SK-N-SH treated with all-trans-retinoic acid at 6 μM for 48 hours (cell line): ENCODE data around the gene C1QTNF9.

Source experiments
- ATAC-seq: fragments of 200-7000 bp; cut with Tn5 transposase; 3 replicates; pipeline ENCODE4 v1.9.1; 2020; ENCODE audit warnings: mild to moderate bottlenecking, moderate library complexity
- ARNTL ChIP-seq: fragments of 450-650 bp; formaldehyde crosslinking; IDR thresholded peaks from 2 replicates; pipeline ENCODE4 v1.5.0; 2020; ENCODE audit warnings: low read depth, mild to moderate bottlenecking, moderate library complexity, borderline replicate concordance
- BACH2 ChIP-seq: fragments of 250-450 bp; sonication (Bioruptor Pico); IDR thresholded peaks from 2 replicates; pipeline ENCODE4 v1.9.0; 2021; ENCODE audit warnings: mild to moderate bottlenecking, borderline replicate concordance
- CSDC2 ChIP-seq: fragments of 250-450 bp; sonication (Bioruptor Pico); IDR thresholded peaks from 2 replicates; pipeline ENCODE4 v1.5.0; 2020; ENCODE audit warnings: mild to moderate bottlenecking, moderate library complexity
- CSRNP3 ChIP-seq: fragments of 250-450 bp; sonication (Bioruptor Pico); IDR thresholded peaks from 2 replicates; pipeline ENCODE4 v1.5.1; 2021; ENCODE audit warnings: mild to moderate bottlenecking, moderate library complexity
- ESRRG ChIP-seq: fragments of 250-450 bp; sonication (Bioruptor Pico); IDR thresholded peaks from 2 replicates; pipeline ENCODE4 v1.6.1; 2021; ENCODE audit warnings: mild to moderate bottlenecking
- GLIS3 ChIP-seq: fragments of 250-450 bp; sonication (Bioruptor Pico); IDR thresholded peaks from 2 replicates; pipeline ENCODE4 v1.5.0; 2020; ENCODE audit warnings: mild to moderate bottlenecking, moderate library complexity
- OSR1 ChIP-seq: fragments of 250-450 bp; sonication (Bioruptor Pico); IDR thresholded peaks from 2 replicates; pipeline ENCODE4 v1.8.0; 2022; ENCODE audit warnings: moderate library complexity, mild to moderate bottlenecking, inconsistent platforms
- PATZ1 ChIP-seq: fragments of 250-450 bp; sonication (Bioruptor Pico); IDR thresholded peaks from 2 replicates; pipeline ENCODE4 v1.8.0; 2020; ENCODE audit warnings: mild to moderate bottlenecking, moderate library complexity, borderline replicate concordance
- POU6F1 ChIP-seq: fragments of 250-450 bp; sonication (Bioruptor Pico); IDR thresholded peaks from 2 replicates; pipeline ENCODE4 v1.8.0; 2021; ENCODE audit warnings: low read depth, mild to moderate bottlenecking, moderate library complexity, borderline replicate concordance
- PPARA ChIP-seq: fragments of 250-450 bp; sonication (Bioruptor Pico); IDR thresholded peaks from 2 replicates; pipeline ENCODE4 v1.5.0; 2020; ENCODE audit warnings: mild to moderate bottlenecking, borderline replicate concordance
- RARB ChIP-seq: fragments of 250-450 bp; sonication (Bioruptor Pico); IDR thresholded peaks from 2 replicates; pipeline ENCODE4 v1.8.0; 2021; ENCODE audit warnings: mild to moderate bottlenecking, moderate library complexity
- SNAI2 ChIP-seq: fragments of 250-450 bp; sonication (Bioruptor Pico); IDR thresholded peaks from 2 replicates; pipeline ENCODE4 v1.5.0; 2020; ENCODE audit warnings: mild to moderate bottlenecking, moderate library complexity
- TCF4 ChIP-seq: fragments of 250-450 bp; sonication (Bioruptor Pico); IDR thresholded peaks from 2 replicates; pipeline ENCODE4 v1.8.0; 2021; ENCODE audit warnings: mild to moderate bottlenecking, moderate library complexity, borderline replicate concordance
- TOX ChIP-seq: fragments of 250-450 bp; sonication (Bioruptor Pico); IDR thresholded peaks from 2 replicates; pipeline ENCODE4 v1.8.0; 2021; ENCODE audit warnings: mild to moderate bottlenecking, moderate library complexity, borderline replicate concordance
- TSHZ2 ChIP-seq: fragments of 250-450 bp; sonication (Bioruptor Pico); IDR thresholded peaks from 2 replicates; pipeline ENCODE4 v1.5.0; 2020; ENCODE audit warnings: mild to moderate bottlenecking, moderate library complexity
- ZC3H10 ChIP-seq: fragments of 250-450 bp; sonication (Bioruptor Pico); IDR thresholded peaks from 2 replicates; pipeline ENCODE4 v1.5.1; 2021; ENCODE audit warnings: mild to moderate bottlenecking, moderate library complexity
- ZFP3 ChIP-seq: fragments of 250-450 bp; sonication (Bioruptor Pico); IDR thresholded peaks from 2 replicates; pipeline ENCODE4 v1.5.0; 2020; ENCODE audit warnings: mild to moderate bottlenecking, moderate library complexity
- ZFP30 ChIP-seq: fragments of 450-650 bp; formaldehyde crosslinking; IDR thresholded peaks from 2 replicates; pipeline ENCODE4 v1.5.0; 2022; ENCODE audit warnings: mild to moderate bottlenecking, moderate library complexity
- ZNF565 ChIP-seq: fragments of 450-650 bp; formaldehyde crosslinking; conservative IDR thresholded peaks from 2 replicates; pipeline ENCODE4 v1.5.0; 2020; ENCODE audit warnings: low read depth, mild to moderate bottlenecking, moderate library complexity
- ZNF70 ChIP-seq: fragments of 450-650 bp; formaldehyde crosslinking; IDR thresholded peaks from 2 replicates; pipeline ENCODE4 v1.5.0; 2020; ENCODE audit warnings: mild to moderate bottlenecking, moderate library complexity
- ZNF8 ChIP-seq: fragments of 450-650 bp; formaldehyde crosslinking; IDR thresholded peaks from 2 replicates; pipeline ENCODE4 v1.5.0; 2020; ENCODE audit warnings: mild to moderate bottlenecking, moderate library complexity

C1QTNF9 gene

GRCh38 chr13:24274452-24275021, 34.8 kb upstream of the C1QTNF9 start:
- ATAC-seq: no peak
- TF ChIP-seq BACH2 (CRISPR knock-in tag): no peak
- no peak for TF ChIP-seq OSR1 (CRISPR knock-in tag)
- no peak for TF ChIP-seq ZC3H10 (CRISPR knock-in tag)
- TF ChIP-seq GLIS3 (CRISPR knock-in tag): no peak

- no peak for TF ChIP-seq TOX (CRISPR knock-in tag)
- no peak for TF ChIP-seq ZNF70 (CRISPR knock-in tag)
- no peak for TF ChIP-seq OSR1 (CRISPR knock-in tag)
- ATAC-seq: no peak
Measured at GRCh38 chr13:24275041-24275440, 34.3 kb upstream of the C1QTNF9 start.

GRCh38 chr13:24276306-24276705, 33.1 kb upstream of the C1QTNF9 start:
- no peak for ATAC-seq
- no peak for TF ChIP-seq PPARA
- TF ChIP-seq ZFP30 (CRISPR knock-in tag): no peak
- TF ChIP-seq GLIS3 (CRISPR knock-in tag): no peak
- no peak for TF ChIP-seq ARNTL
- TF ChIP-seq CSRNP3 (CRISPR knock-in tag): no peak
- TF ChIP-seq ZC3H10 (CRISPR knock-in tag): no peak
- no peak for TF ChIP-seq POU6F1 (CRISPR knock-in tag)
- TF ChIP-seq PATZ1 (CRISPR knock-in tag): no peak
- no peak for TF ChIP-seq ZFP3 (CRISPR knock-in tag)
- TF ChIP-seq OSR1 (CRISPR knock-in tag): no peak
- TF ChIP-seq ZNF8 (CRISPR knock-in tag): no peak
- TF ChIP-seq TOX (CRISPR knock-in tag): no peak
- no peak for TF ChIP-seq CSDC2 (CRISPR knock-in tag)
- TF ChIP-seq TSHZ2: no peak

- no peak for ATAC-seq
- TF ChIP-seq ZNF565 (CRISPR knock-in tag) (no peak), ZNF70 (CRISPR knock-in tag) (no peak), OSR1 (CRISPR knock-in tag) (no peak), SNAI2 (CRISPR knock-in tag) (no peak), TCF4 (CRISPR knock-in tag) (no peak), RARB (CRISPR knock-in tag) (no peak), ZNF8 (CRISPR knock-in tag) (no peak), ESRRG (CRISPR knock-in tag) (no peak)
Measured at GRCh38 chr13:24276861-24277260, 32.5 kb upstream of the C1QTNF9 start.
